Activated CD4-positive, alpha-beta T cell treated with anti-CD3 and anti-CD28 coated beads, Interleukin-2, amount 50 U/mL, for 24 hours (primary cell): ENCODE measurements around the gene GLDC.
"Not testable (repeated sequence)": the region's sequence is repeated elsewhere in the genome, so short reads cannot be mapped to it uniquely, and the experiment has no call there.

ENCODE experiments used
- DNase-seq, 2 donors: peaks; one replicate each; pipeline ENCODE4 v3.0.0-alpha.2; 2020; ENCODE audit warnings: low read depth in 1 of 2, low spot score in 1 of 2

Gene GLDC

GRCh38 chr9:6575324-6576034 lies 70.0 kb downstream of the GLDC start:
- DNase-seq = no peak

- no peak for DNase-seq
Measured at GRCh38 chr9:6567140-6567591, 78.4 kb downstream of the GLDC start.

- peak in 1 of 2 donors; percentile 14 for DNase-seq
Measured at GRCh38 chr9:6566409-6567139, 79.0 kb downstream of the GLDC start.

GRCh38 chr9:6565312-6565711 lies 80.2 kb downstream of the GLDC start:
- DNase-seq = no peak

- DNase-seq = no peak
Measured at GRCh38 chr9:6564868-6565267, 80.7 kb downstream of the GLDC start.

- no peak for DNase-seq
Measured at GRCh38 chr9:6564360-6564759, 81.2 kb downstream of the GLDC start.

- no peak for DNase-seq
Measured at GRCh38 chr9:6562871-6563430, 82.6 kb downstream of the GLDC start.

- no peak for DNase-seq
Measured at GRCh38 chr9:6562201-6562600, 83.3 kb downstream of the GLDC start.

GRCh38 chr9:6557883-6558616 lies 87.5 kb downstream of the GLDC start:
- no peak for DNase-seq

- DNase-seq = no peak
Measured at GRCh38 chr9:6553866-6554265, 91.7 kb downstream of the GLDC start.

- DNase-seq = no peak
Measured at GRCh38 chr9:6552498-6553121, 92.9 kb downstream of the GLDC start.

- no peak for DNase-seq
Measured at GRCh38 chr9:6552033-6552432, 93.5 kb downstream of the GLDC start.

GRCh38 chr9:6551136-6551535 lies 94.4 kb downstream of the GLDC start:
- no peak for DNase-seq

GRCh38 chr9:6549106-6549800 lies 96.3 kb downstream of the GLDC start:
- no peak for DNase-seq

GRCh38 chr9:6545017-6545691 lies 100.4 kb downstream of the GLDC start:
- no peak for DNase-seq

GRCh38 chr9:6543204-6543603 lies 102.3 kb downstream of the GLDC start:
- no peak for DNase-seq

GRCh38 chr9:6542617-6543016 lies 102.9 kb downstream of the GLDC start:
- DNase-seq = not testable (repeated sequence)

GRCh38 chr9:6538666-6539071 lies 106.9 kb downstream of the GLDC start:
- no peak for DNase-seq

- DNase-seq = no peak
Measured at GRCh38 chr9:6535594-6535993, 109.9 kb downstream of the GLDC start.
